PC-3 (cell line): ENCODE results near the gene CHSY1.

ENCODE experiments used
- EZH2 ChIP-seq: fragments of 300-600 bp; sonication (generic); IDR thresholded peaks from one replicate; pipeline ENCODE4 v1.6.1; 2017; ENCODE audit warnings: antibody characterized with exemption, mild to moderate bottlenecking, low read length; ENCODE audit not compliant: unreplicated experiment
- EZH2phosphoT487 ChIP-seq: fragments of 300-600 bp; sonication (generic); IDR thresholded peaks from 2 replicates; pipeline ENCODE4 v1.6.1; 2018; ENCODE audit warnings: mild to moderate bottlenecking, antibody characterized with exemption, low read length, borderline replicate concordance
- TF ChIP-seq, protein P1 (sequence below): fragments of 300-600 bp; sonication (generic); conservative IDR thresholded peaks from 2 replicates; pipeline ENCODE4 v1.5.1; 2017; ENCODE audit warnings: antibody characterized with exemption, low read depth, mild to moderate bottlenecking, low read length

DNA sequence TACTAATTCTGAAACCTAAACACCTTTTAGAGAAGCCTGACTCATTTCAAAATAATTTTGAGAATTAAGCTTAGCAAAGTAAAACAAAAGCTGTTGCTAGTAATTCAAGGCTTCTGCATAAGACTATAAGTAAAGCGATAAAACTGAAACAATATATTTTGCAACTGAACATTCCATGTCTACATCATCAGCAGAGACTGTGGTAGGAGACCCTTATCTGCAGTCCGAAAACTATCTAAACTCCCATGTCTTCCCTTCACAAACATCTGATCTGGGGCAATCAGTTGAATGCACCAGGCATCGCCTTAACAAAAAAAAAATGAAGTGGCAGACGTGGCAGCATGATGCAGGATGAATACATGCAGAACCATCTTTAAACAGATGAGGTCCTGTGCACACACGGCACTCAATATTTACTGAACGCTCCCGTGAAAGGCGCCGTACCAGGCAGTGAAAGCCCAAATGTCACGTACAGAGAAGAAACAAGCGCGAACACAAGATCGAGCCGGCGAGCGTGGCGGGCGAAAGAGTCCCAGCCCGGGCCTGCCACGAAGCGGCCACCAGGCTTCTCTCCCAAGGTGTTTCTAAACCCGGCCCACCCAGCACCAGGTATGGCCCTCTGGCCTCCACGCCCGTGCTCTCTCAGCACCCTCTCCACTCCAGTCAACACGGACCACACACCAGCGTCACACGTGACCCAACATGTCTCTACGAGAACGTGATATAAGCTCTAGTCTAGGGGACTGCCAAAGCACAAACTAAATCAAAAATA, 63.0 kb downstream of the CHSY1 start:
- TF ChIP-seq, protein P1, sequence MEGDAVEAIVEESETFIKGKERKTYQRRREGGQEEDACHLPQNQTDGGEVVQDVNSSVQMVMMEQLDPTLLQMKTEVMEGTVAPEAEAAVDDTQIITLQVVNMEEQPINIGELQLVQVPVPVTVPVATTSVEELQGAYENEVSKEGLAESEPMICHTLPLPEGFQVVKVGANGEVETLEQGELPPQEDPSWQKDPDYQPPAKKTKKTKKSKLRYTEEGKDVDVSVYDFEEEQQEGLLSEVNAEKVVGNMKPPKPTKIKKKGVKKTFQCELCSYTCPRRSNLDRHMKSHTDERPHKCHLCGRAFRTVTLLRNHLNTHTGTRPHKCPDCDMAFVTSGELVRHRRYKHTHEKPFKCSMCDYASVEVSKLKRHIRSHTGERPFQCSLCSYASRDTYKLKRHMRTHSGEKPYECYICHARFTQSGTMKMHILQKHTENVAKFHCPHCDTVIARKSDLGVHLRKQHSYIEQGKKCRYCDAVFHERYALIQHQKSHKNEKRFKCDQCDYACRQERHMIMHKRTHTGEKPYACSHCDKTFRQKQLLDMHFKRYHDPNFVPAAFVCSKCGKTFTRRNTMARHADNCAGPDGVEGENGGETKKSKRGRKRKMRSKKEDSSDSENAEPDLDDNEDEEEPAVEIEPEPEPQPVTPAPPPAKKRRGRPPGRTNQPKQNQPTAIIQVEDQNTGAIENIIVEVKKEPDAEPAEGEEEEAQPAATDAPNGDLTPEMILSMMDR, result no peak
- TF ChIP-seq EZH2 (no peak), EZH2phosphoT487 (no peak)
